Inferior parietal cortex (tissue), 1 donor: Measurements from ENCODE around the gene SUSD5.
"Not testable (repeated sequence)": the region's sequence is repeated elsewhere in the genome, so short reads cannot be mapped to it uniquely, and the experiment has no call there.

ENCODE experiments used
- DNase-seq: peaks from one replicate; pipeline ENCODE4 v3.0.0-alpha.2; 2016; ENCODE audit errors: extremely low spot score

SUSD5 gene

DNA sequence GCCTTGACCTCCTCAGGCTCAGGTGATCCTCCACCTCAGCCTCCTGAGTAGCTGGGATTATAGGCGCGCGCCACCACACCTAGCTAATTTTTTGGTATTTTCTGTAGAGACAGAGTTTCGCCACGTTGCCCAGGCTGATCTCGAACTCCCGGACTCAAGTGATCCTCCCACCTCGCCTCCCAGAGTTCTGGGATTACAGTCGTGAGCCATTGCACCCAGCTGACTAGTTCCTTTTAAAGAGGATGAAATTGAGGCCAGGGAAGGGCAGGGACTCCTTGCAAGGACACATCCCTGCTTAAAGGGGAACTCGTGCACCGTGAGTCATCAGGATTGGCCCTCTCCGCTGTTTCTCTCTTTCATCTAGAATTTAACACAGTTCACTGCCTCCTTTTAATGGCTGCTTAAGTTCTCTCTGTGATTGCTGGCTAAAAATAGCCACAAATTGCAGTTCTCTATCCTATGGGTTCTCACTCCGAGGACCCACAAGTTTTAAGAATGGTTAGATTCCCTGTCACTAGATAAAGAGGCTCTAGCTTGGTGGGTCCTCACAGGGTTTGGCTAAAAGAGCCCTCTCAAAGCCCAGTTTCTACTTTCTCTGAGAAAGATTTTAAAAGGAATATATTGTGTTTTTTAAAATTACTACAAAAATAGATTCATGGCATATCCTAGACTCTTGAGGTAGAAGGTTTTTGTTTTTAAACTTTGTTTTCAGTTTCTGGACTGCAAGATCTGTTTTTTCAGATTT lies 103.4 kb downstream of the SUSD5 start:
- peak; percentile 74 for DNase-seq

- no peak for DNase-seq
Observed at GRCh38 chr3:33114622-33115023, 104.0 kb downstream of the SUSD5 start.

DNA sequence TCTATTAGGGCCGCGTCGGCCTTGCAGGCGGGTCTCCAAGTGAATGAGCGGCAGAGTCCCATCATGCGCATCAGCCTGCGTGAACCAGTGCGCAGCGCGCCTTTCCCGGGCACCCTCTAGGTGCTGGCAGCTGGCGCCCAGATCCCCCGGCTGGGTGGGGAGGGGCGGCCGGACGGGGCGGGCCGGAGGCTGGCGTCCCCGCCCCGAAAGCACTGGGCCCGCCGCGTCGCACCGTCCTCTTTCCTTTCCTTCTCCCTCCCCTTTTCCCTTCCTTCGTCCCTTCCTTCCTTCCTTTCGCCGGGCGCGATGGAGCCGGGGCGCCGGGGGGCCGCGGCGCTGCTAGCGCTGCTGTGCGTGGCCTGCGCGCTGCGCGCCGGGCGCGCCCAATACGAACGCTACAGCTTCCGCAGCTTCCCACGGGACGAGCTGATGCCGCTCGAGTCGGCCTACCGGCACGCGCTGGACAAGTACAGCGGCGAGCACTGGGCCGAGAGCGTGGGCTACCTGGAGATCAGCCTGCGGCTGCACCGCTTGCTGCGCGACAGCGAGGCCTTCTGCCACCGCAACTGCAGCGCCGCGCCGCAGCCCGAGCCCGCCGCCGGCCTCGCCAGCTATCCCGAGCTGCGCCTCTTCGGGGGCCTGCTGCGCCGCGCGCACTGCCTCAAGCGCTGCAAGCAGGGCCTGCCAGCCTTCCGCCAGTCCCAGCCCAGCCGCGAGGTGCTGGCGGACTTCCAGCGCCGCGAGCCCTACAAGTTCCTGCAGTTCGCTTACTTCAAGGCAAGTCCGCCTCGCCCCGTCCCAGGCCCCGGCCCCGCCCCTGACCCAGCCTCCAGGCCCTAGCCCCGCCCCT lies 104.6 kb downstream of the SUSD5 start, which contains the start of gene CRTAP:
CRTAP (plus strand) TSS at position 243 of the 850 bp plus-strand sequence; CDS start at position 307, 64 bp downstream.
- DNase-seq, result peak; percentile 71

DNA sequence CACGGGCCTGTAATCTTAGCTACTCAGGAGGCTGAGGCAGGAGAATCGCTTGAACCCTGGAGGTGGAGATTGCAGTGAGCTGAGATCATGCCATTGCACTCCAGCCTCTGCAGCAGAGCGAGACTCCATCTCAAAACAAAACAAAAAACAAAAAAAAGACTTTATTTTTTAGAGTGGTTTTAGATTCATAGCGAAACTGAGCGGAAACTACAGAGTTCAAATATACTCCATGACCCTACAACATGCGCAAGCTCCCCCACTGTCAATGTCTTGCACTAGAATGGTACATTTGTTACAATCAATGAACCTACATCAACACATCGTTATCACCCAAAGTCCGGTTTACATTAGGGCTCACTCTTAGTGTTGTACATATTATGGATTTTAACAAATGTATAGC lies 107.0 kb downstream of the SUSD5 start:
- no peak for DNase-seq

DNA sequence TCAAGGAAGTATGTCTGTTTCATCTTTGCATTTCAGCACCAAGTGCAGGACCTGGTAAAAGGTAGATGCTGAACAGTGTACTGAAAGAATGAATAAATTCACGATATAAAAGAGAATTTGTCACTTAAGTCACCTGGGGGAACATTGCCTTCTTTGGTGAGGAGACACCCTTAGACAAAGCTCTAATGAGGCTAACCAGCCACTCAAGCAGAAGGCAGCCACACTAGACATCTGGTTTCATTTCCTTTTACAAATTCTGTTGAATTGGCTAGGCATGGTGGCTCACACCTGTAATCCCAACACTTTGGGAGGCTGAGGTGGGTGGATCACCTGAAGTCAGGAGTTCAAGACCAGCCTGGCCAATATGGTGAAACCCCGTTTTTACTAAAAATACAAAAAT lies 111.8 kb downstream of the SUSD5 start:
- not testable (repeated sequence) for DNase-seq

DNA sequence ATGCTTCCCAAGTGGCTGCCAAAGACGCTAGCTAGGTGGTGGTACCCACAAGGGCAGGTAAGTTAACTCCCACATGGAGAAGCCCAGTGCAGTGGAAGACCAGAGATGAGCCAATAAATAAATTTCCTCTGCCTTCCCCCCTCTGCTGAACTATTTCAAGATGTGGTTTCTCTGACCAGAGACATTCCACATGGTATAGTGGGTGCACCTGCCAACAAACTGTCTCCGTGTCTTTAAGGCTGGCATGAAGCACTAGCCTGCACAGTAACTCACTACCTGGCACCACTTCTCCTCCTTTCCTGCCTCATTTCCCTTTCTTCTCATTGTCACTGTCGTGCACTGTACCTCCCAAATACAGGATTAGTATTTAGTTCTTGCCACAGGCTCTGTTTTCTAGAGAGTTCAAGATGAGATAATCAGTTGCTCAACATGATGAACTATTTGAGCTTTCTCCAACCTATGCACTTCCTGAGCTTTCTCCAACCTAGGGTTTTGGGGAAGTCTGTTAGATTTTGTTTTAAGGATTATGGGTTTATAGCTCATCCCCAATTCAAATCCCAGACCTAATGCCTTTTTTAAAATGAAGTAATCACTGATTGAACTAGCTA lies 113.2 kb downstream of the SUSD5 start:
- no peak for DNase-seq

- DNase-seq, result no peak
Observed at GRCh38 chr3:33104803-33105202, 113.8 kb downstream of the SUSD5 start.

DNA sequence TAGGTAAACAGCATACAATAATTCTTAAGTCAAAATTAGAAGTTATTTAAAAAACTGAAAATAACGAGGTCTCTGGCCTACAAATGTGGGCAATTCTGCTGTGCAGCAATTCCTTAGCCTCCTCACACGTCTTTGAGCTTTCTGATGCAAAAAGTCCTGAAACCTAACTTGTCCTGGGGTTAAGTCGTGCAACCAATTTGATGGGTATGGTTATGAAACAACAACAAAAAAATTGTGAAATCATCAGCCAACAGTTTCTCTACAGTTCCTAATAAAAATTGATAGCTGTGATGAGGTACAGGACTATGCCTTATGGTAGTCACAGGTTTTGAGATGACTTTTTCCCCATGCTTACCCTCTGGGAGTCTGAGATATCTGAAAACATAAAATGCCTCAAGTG lies 115.1 kb downstream of the SUSD5 start:
- no peak for DNase-seq

- no peak for DNase-seq
Observed at GRCh38 chr3:33103034-33103433, 115.6 kb downstream of the SUSD5 start.

- no peak for DNase-seq
Observed at GRCh38 chr3:33100229-33100628, 118.4 kb downstream of the SUSD5 start.
